GM19372 (cell line): ENCODE data around the gene SLC26A11.
"Not testable (repeated sequence)": the region's sequence is repeated elsewhere in the genome, so short reads cannot be mapped to it uniquely, and the experiment has no call there.

Experiments
- ATAC-seq: cut with Tn5 transposase; IDR thresholded peaks from one replicate; pipeline ENCODE4 v1.9.1; 2021; ENCODE audit warnings: mild to moderate bottlenecking, low read depth, moderate library complexity; ENCODE audit not compliant: unreplicated experiment

The SLC26A11 gene

DNA sequence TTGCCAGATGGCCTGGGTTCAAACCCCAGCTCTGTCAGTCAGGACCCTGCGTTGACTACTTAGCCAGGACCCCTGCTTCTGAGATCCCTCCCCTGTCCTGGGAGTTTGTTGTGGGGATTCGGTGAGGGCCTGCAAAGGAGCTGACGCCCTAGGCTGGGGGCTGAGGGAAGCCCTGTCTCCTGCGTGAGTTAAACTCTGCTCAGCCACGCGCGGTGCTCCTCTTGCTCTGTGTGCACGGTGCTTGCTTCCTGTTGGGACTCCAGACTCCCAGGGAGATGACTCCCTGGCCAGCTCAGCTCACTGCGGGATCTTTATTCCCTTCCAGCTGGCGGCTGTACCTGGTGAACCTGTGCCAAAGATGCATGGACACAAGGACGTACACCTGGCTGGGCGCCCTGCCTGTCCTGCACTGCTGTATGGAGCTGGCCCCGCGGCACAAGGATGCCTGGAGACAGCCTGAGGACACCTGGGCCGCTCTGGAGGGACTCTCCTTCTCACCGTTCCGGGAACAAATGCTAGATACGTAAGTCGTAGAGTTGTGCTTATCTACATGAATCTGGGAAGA lies 77.9 kb downstream of the SLC26A11 start:
- ATAC-seq, result no peak

DNA sequence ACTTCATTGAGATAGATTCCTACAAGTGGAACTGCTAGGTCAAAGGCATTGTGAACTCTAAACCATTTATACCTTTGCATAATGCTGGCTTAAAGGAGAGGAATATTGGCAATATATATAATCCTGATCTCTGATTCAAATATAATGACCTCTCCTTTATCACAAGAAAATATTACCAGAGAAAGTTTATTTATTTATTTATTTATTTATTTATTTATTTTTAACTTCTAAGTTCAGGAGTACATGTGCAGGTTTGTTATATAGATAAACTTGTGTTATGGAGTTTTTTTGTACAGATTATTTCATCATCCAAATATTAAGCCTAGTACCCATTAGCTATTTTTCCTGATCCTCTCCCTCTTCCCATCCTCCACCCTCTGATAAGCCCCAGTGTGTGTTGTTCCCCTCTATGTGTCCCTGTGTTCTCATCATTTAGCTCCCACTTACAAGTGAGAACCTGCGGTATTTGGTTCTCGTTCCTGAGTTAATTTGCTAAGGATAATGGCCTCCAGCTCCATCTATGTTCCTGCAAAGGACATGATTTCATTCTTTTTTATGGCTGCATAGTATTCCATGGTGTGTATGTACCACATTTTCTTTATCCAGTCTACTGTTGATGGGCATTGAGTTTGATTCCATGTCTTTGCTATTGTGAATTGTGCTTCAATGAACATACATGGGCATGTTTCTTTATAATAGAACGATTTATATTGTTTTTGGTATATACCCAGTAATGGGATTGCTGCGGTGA lies 79.3 kb downstream of the SLC26A11 start:
- ATAC-seq, result not testable (repeated sequence)

- ATAC-seq, result not testable (repeated sequence)
These were observed 80.5 kb downstream of the SLC26A11 start for GRCh38 chr17:80300756-80301155.
